NCI-H1436 (cell line): Measurements from ENCODE around the gene EPS15.

ENCODE experiments used
- DNase-seq: peaks from one replicate; lab custom pipeline; 2025; lab: John Stamatoyannopoulos, UW

EPS15 gene

DNA sequence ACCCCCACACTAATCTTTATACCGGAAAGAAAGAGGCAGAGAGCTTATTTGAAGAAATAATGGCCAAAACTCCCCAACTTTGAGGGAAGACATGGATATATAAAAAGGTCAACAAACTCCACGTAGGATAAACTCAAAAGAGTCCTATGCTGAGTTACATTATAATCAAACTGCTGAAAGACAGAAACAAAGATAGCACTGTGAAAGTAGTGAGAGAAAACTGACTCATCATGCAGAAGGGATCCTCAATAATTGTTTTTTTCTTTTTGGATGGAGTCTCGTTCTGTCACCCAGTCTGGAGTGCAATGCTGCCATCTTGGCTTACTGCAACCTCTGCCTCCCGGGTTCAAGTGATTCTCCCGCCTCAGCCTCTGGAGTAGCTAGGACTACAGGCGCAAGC is 140.2 kb downstream of the EPS15 start:
- DNase-seq = no peak

GRCh38 chr1:51373898-51374297 is 145.2 kb downstream of the EPS15 start:
- no peak for DNase-seq

DNA sequence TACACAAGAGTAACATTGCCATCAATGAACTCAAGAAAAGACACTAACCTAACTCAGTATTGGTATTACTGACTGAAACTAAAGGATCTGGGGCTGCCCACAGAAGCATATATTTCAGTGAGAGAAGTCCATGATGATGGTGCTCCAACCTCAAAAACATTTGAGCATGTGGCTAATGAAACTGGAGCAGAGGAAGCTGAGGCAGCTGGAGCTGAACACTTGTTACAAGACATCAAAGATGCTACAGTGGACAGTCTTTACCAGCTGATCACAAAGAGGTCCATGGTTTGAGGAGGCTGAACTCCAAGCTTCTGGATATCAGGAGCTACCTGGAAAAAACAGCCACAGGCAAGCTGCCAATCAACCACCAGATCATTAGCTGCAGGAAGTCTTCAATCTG is 146.5 kb downstream of the EPS15 start:
- no peak for DNase-seq

GRCh38 chr1:51369171-51369570 is 149.9 kb downstream of the EPS15 start:
- no peak for DNase-seq

DNA sequence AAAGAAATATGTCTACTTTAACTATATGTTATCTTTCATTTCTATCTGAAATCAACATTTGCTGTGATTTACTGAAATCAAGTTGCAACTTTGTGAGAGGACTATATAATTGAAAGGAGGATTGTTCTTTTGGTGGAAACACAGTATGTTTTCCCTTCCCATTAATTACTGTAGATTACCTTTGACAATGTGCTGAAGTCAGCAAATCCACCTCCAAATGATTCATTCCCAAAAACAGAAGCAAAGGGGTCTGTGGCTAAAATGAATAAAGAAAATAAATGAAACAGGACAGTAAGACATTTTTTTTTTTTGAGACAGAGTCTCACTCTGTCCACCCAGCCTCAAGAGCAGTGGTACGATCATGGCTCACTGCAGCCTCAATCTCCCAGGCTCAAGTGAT is 153.3 kb downstream of the EPS15 start:
- DNase-seq = no peak

DNA sequence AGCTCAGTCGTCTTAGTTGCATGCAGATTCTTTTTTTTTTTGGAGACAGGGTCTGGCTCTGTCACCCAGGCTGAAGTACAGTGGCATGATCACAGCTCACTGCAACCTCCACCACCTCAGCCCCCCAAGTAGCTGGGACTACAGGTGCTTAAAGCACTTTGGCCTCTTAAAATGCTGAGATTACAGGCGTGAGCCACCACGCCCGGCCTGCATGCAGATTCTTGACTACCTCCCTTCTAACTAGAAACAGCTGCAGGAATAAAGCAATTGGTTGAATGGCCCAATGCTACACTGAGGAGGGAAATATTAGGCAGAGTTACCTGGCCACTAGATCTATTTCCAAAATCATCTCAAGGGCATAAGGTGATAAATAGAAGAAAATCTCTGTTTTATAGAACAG is 159.2 kb downstream of the EPS15 start:
- DNase-seq = no peak

GRCh38 chr1:51355382-51355781 is 163.7 kb downstream of the EPS15 start:
- no peak for DNase-seq

GRCh38 chr1:51354416-51354815 is 164.7 kb downstream of the EPS15 start:
- no peak for DNase-seq

- DNase-seq = no peak
Observed at GRCh38 chr1:51351907-51352306, 167.2 kb downstream of the EPS15 start.

DNA sequence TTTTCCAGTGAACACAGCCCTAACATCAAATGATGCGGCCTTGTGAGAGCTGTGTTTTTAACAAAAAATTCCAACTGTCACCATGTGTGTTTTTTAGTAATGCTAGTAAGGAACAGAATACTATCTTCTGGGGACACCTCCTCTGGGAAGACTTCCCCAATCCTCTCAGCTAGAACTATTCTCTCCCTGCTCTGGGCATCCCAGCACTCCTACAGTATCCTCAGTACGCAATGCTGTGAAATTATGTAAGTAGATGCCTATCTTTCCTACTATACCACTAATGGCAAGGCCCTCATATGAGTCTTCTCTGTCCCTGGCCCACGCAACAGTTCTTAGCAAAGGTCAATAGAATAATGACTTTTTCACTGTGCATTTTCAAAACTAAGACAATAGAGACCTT is 169.2 kb downstream of the EPS15 start:
- DNase-seq = no peak

DNA sequence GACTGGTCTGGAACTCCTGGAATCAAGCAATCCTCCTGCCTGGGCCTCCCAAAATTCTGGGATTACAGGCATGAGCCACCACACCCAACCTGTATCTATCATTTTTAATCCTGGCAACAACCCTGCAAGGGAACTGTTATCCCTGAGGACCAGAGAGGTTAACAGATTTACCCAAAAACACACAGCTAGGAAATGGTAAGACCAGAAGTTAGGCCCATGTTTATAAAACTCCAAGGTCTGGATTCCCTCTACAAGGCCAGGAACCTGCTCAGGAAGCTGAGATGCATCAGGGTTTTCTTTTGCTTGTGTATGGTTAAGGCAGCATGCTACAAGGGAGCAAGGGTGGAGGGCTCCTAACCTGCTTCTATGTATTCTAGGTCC is 170.9 kb downstream of the EPS15 start:
- DNase-seq = no peak

DNA sequence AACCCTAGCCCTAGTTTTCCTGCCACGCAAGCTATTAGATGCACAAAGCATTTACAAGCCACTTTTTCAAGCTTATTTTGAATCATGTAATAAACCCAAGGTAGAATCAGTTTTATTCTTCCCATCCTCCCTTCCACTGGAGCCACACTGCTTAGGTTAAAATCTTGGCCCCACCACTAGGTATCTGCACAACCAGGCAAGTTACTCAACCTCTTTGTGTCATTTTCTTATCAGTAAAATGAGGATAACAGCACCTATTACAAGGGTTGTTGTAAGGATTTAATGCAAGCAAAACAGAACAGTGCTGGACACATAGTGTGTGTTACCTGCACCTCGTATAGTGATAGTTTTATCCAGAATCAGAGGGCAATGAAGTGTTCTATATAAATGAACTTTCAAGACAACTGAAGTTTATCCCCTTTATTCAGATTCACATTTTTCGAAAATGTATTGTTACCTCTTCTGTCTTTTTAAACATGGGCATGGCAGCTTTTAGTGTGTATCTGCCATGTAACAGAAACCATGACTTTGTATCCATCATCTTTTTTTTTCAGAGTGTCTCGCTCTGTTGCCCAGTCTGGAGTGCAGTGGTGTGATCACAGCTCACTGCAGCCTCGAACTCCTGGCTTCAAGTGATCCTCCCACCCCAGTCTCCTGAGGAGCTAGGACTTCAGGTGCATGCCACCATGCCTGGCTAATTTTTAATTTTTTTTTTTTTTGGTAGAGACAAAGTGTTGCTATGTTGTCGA is 171.5 kb downstream of the EPS15 start:
- no peak for DNase-seq

DNA sequence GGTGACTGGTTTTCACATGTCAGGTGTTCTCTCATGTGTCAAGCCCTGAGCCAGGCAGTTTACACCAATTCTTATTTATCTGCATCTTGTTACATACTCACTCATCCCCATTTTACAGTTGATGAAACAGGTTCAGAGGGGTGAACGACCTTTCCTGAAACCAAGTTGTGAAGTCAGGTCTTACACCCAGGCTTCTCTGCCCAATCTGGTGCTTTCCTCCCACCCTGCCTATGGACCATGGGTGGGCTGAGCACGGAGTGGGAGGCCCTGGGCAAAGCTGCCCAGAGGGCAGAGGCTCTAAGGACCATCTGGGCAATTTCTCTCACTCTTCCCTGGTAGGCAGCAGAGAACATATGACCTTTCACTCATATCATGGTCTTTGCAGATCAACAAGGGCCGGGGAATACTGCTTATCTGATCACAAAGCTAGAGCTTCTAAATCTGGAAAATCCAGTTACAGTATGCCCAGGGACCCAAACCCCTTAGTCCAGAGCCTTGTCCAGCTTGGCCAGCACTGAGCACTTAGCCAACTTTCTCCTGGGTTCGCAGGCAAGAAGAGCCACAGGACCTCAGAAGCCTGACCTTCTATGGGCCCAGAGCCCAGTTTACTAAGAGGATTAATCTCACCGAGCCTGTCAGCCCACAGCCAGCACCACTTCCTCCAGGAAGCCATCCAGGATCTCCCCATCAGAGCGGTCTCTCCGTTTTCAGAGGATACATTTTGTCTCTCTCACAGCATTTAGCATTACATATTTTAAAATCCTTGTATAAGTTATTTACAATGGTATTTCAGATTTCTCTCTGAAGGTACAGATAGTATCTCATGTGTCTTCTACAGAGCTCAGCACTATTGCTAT is 172.8 kb downstream of the EPS15 start:
- no peak for DNase-seq

DNA sequence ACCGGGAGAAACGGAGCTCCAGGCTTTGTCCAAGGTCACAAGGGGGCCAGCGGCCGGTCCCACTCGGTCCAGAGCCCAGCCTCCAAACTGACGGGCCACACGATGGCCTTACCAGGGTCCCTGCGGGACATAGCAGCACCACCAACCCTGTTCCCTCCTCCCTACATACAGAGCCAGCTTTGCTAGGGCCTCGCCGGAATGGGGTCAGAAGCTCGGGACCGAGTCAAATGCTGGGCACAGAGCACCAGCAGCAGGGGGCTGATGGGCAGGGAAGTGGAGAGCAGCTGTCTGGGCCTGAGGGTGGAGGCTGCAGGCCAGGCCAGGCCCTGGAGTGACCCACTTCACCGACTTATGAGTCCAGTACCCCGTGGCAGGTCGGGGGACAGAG is 173.8 kb downstream of the EPS15 start:
- DNase-seq = no peak

GRCh38 chr1:51344602-51345299 is 174.3 kb downstream of the EPS15 start:
- no peak for DNase-seq

DNA sequence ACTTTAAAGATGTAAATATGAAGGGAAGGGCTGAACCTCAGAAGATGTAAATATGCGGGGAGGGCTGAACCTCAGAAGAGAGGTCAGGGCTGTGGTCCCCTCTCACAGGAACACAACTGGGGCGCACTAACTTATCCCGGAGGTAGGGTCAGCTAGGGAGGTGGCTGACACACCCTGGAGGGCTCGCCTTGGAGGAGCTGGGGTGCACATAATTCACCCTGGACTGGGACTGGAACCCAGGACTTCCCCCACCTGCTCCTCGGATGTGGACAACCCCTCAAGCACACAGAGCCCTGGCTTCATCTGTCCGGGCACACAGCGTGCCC is 174.8 kb downstream of the EPS15 start:
- no peak for DNase-seq

DNA sequence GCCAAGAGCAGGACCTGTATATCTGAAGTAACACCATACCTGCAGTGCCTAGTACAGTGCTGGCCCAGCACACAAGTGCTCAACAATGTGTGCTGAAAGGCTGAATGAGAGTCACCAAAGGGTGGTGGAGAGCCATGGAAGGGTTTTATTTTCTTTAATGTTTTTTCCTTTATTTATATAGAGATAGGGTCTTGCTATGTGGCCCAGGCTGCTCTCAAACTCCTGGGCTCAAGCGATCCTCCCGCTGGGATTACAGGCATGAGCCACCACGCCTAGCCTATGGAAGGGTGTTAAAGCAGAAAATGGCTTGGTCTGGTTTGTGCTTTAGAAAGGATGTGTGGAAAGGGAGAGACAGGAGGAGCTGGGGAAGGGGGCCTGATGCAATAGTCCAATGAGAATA is 175.4 kb downstream of the EPS15 start:
- no peak for DNase-seq

- no peak for DNase-seq
Observed at GRCh38 chr1:51342591-51343206, 176.4 kb downstream of the EPS15 start.

GRCh38 chr1:51341876-51342496 is 177.1 kb downstream of the EPS15 start:
- DNase-seq = no peak

DNA sequence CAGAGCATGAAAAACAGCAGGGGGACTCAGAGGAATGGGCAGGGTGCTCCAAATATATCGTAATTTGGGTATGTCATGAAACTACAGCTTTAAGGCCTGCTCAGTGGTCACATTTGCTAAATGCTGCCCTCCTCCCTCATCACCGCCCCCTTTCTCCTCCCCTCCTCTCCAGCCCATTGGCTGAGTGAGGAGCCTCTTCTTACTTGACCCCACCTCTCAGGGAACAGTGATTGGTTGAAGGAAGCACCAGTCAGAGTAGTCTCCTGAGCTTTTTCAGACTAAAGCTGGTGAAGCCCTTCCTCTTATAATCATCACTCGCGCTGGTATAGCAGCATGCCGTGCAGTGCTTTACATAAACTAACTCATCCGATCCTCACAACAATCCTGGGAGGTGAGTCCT is 178.7 kb downstream of the EPS15 start:
- no peak for DNase-seq

- no peak for DNase-seq
Observed at GRCh38 chr1:51336711-51337110, 182.4 kb downstream of the EPS15 start.

- no peak for DNase-seq
Observed at GRCh38 chr1:51336004-51336403, 183.1 kb downstream of the EPS15 start.
